Occipital lobe (tissue), 2 donors: ENCODE data around the gene KRTAP13-1. TPM values are rescaled to one million over a fixed set of nuclear protein-coding genes. Genes with fewer than 3 reads are reported as not detected.

ENCODE experiments used
- DNase-seq: peaks from one replicate; lab custom pipeline; 2025; lab: John Stamatoyannopoulos, UW
- total RNA-seq: library from RNA; depleted of rRNA; stranded (reverse); fragments of >200 nt; gene quantifications from one replicate; pipeline ENCODE4 v1.2.3, GENCODE V29; 2014

KRTAP13-1 gene
- total RNA-seq = not detected

GRCh38 chr21:30395731-30396130, at the start of gene KRTAP13-1:
Gene KRTAP13-1, plus strand, starts transcription at chr21:30396031. Its CDS starts 56 bp downstream, at chr21:30396087.
- DNase-seq = no peak

GRCh38 chr21:30348506-30348905, 47.3 kb upstream of the KRTAP13-1 start, which contains the start of gene KRTAP23-1:
Gene KRTAP23-1, minus strand, starts transcription at chr21:30348606. Its CDS starts 0 bp downstream, at chr21:30348606.
- no peak for DNase-seq

GRCh38 chr21:30349572-30349971, 46.3 kb upstream of the KRTAP13-1 start:
- DNase-seq = no peak

- DNase-seq = no peak
Observed at GRCh38 chr21:30351534-30351933, 44.3 kb upstream of the KRTAP13-1 start.

GRCh38 chr21:30354308-30355005, 41.4 kb upstream of the KRTAP13-1 start:
- no peak for DNase-seq

GRCh38 chr21:30355906-30356305, 39.9 kb upstream of the KRTAP13-1 start:
- DNase-seq = no peak

GRCh38 chr21:30372139-30372770, 23.6 kb upstream of the KRTAP13-1 start, which contains the start of gene KRTAP13-2:
Gene KRTAP13-2, minus strand, starts transcription at chr21:30372271. Its CDS starts 58 bp downstream, at chr21:30372213.
- DNase-seq = no peak

GRCh38 chr21:30382201-30382600, 13.6 kb upstream of the KRTAP13-1 start:
- DNase-seq = no peak

GRCh38 chr21:30391492-30392025, 4.3 kb upstream of the KRTAP13-1 start:
- DNase-seq = no peak

GRCh38 chr21:30408782-30409494, 13.1 kb downstream of the KRTAP13-1 start:
- no peak for DNase-seq

GRCh38 chr21:30415993-30416392, 20.2 kb downstream of the KRTAP13-1 start:
- no peak for DNase-seq

- no peak for DNase-seq
Observed at GRCh38 chr21:30425826-30426225, 30.0 kb downstream of the KRTAP13-1 start, which contains the start of gene KRTAP13-3. Gene KRTAP13-3, minus strand, starts transcription at chr21:30425926. Its CDS starts 14 bp downstream, at chr21:30425912.

GRCh38 chr21:30426731-30427130, 30.9 kb downstream of the KRTAP13-1 start:
- DNase-seq = no peak

GRCh38 chr21:30430170-30430655, 34.4 kb downstream of the KRTAP13-1 start, which contains the start of gene KRTAP13-4:
Gene KRTAP13-4, plus strand, starts transcription at chr21:30430220. Its CDS starts 56 bp downstream, at chr21:30430276.
- no peak for DNase-seq

GRCh38 chr21:30434033-30434631, 38.3 kb downstream of the KRTAP13-1 start:
- DNase-seq = no peak

GRCh38 chr21:30437010-30437565, 41.3 kb downstream of the KRTAP13-1 start:
- DNase-seq = no peak

- no peak for DNase-seq
Observed at GRCh38 chr21:30439975-30440374, 44.1 kb downstream of the KRTAP13-1 start, which contains the start of gene KRTAP15-1. Gene KRTAP15-1, plus strand, starts transcription at chr21:30440275. Its CDS starts 53 bp downstream, at chr21:30440328.

- DNase-seq = no peak
Observed at GRCh38 chr21:30443226-30443625, 47.4 kb downstream of the KRTAP13-1 start.

- DNase-seq = no peak
Observed at GRCh38 chr21:30444204-30444603, 48.4 kb downstream of the KRTAP13-1 start.
